ENCODE measurements around the gene CNGA2.

Gene CNGA2

DNA sequence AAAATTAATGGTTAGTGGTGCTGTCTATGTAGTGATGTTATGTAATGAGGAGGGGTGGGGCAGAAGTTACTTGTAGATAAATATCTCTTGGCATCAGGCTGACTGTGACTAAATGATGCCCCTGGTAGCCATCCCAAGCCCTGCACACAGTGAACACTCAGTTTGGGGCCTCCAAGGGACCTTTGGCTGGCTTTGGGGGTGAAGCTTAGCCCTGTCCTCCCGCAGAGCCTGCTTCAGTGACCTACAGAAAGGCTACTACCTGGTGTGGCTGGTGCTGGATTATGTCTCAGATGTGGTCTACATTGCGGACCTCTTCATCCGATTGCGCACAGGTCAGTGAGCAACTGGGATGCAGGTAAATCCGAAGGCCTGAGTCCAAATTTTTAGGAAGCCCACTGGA is 7.8 kb downstream of the CNGA2 start:
- POLR2A ChIA-PET (ENCODE audit: low non-redundant PET): no interaction called here

GRCh38 chrX:151743651-151744470 is 9.3 kb downstream of the CNGA2 start:
- ChIA-PET POLR2A (ENCODE audit: low non-redundant PET) (no interaction called here), CTCF (interaction anchor here (0.8 kb wide), 2 partner anchors 10 to 1097 kb away, joined by 3 to 5 read pairs; no protein-coding TSS in a partner anchor)
- TF ChIP-seq CTCF (conservative IDR thresholded peaks at IDR 0.05; ENCODE audit: low read depth): no peak
- H3K27ac ChIP-seq: no peak overlapping the region
- no peak for DNase-seq (ENCODE audit: low spot score)

More for the DNA sequence above, 7.8 kb downstream of the CNGA2 start:
- H3K27ac ChIP-seq: no peak overlapping the region
- CTCF ChIA-PET: no interaction called here
- no peak for DNase-seq (ENCODE audit: low spot score)
- TF ChIP-seq CTCF (conservative IDR thresholded peaks at IDR 0.05; ENCODE audit: low read depth): no peak

- CTCF ChIA-PET: no interaction called here
Measured at GRCh38 chrX:151745651-151746050, 11.1 kb downstream of the CNGA2 start.

GRCh38 chrX:151746502-151746901 is 12.0 kb downstream of the CNGA2 start:
- ChIA-PET POLR2A (ENCODE audit: low non-redundant PET) (no interaction called here), CTCF (no interaction called here)
- no peak for DNase-seq (ENCODE audit: low spot score)
- no peak for TF ChIP-seq CTCF (conservative IDR thresholded peaks at IDR 0.05; ENCODE audit: low read depth)
- no peak overlapping the region for H3K27ac ChIP-seq

More at GRCh38 chrX:151745651-151746050, 11.1 kb downstream of the CNGA2 start:
- POLR2A ChIA-PET (ENCODE audit: low non-redundant PET): no interaction called here
- no peak for TF ChIP-seq CTCF (conservative IDR thresholded peaks at IDR 0.05; ENCODE audit: low read depth)
- no peak for DNase-seq (ENCODE audit: low spot score)
- no peak overlapping the region for H3K27ac ChIP-seq

- ChIA-PET POLR2A (ENCODE audit: low non-redundant PET) (no interaction called here), CTCF (interaction anchor here (0.6 to 1.5 kb wide), 5 partner anchors 203 to 1155 kb away, joined by 3 to 5 read pairs (median 4); no protein-coding TSS in a partner anchor)
- TF ChIP-seq CTCF (conservative IDR thresholded peaks at IDR 0.05; ENCODE audit: low read depth): no peak
- no peak overlapping the region for H3K27ac ChIP-seq
- no peak for DNase-seq (ENCODE audit: low spot score)
Measured at GRCh38 chrX:151750511-151750910, 16.0 kb downstream of the CNGA2 start.

DNA sequence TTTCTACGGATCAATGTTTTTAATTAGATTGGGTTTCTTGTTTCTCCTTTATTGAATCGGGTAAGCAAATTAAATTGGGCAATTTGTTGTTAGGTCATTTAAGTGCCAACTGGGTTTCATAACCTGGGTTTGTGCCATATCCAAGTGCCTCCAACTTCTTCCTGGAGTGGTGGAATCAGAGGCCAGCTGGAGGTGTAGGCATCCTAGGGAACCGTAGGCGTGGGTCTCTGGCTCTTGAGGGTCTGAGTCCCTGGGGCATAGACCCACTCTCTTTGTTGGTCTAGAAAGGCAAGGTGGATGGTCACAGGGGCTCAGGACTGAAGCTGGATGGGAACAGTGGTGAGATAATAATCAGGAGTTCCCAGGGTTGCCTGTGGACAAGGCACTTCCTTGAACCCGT is 18.3 kb downstream of the CNGA2 start:
- DNase-seq (ENCODE audit: low spot score): no peak
- TF ChIP-seq CTCF (conservative IDR thresholded peaks at IDR 0.05; ENCODE audit: low read depth): no peak
- ChIA-PET CTCF (interaction anchor here (0.6 to 1.6 kb wide), 12 partner anchors 8 to 1068 kb away, joined by 3 to 18 read pairs (median 3); no protein-coding TSS in a partner anchor), POLR2A (ENCODE audit: low non-redundant PET) (no interaction called here)
- H3K27ac ChIP-seq: peak overlapping the region; percentile 94
